ENCODE measurements around the gene PLA2G4A. TPM values are rescaled to one million over a fixed set of nuclear protein-coding genes. Genes with fewer than 3 reads are reported as not detected.

The PLA2G4A gene
- total RNA-seq, 1 experiment from 2014 or later, result 0.39 TPM

- no peak overlapping the region for H3K18ac ChIP-seq (ENCODE audit: insufficient read length, low read depth, low read length)
- no peak overlapping the region for H3K4me3 Mint-ChIP-seq
- no peaks in the 10 kb centered on the region for H3K79me2 ChIP-seq (ENCODE audit: insufficient read depth, low read length)
Measured at GRCh38 chr1:187013582-187014200, 184.9 kb downstream of the PLA2G4A start.

More at GRCh38 chr1:187013582-187014200, 184.9 kb downstream of the PLA2G4A start:
- Histone ChIP-seq H4K91ac (ENCODE audit: insufficient read length, low read depth, low read length) (no peak overlapping the region), H3K23me2 (ENCODE audit: insufficient read length, low read depth, low read length, poor library complexity, severe bottlenecking) (no peaks in the 10 kb centered on the region), H3K14ac (ENCODE audit: insufficient read depth, low read length) (no peak overlapping the region), H2BK5ac (ENCODE audit: insufficient read length, low read length) (no peak overlapping the region), H4K20me1 (ENCODE audit: control insufficient read depth, insufficient read depth, insufficient read length) (no peaks in the 10 kb centered on the region), H4K8ac (replicated peaks; ENCODE audit: insufficient read length, low read depth, low read length) (no peak overlapping the region), H2AK5ac (ENCODE audit: insufficient read length, low read length) (no peak overlapping the region), H3K4me2 (ENCODE audit: insufficient read depth, insufficient read length, low read length) (no peak overlapping the region), H2BK120ac (ENCODE audit: low read depth, low read length, poor library complexity, severe bottlenecking) (no peak overlapping the region), H2BK20ac (ENCODE audit: low read depth, low read length, poor library complexity, severe bottlenecking) (no peak overlapping the region), H3K9ac (ENCODE audit: extremely low read depth, insufficient read length, low read length) (no peak overlapping the region), H4K5ac (ENCODE audit: insufficient read length, low read depth, low read length) (no peak overlapping the region), H3K79me1 (ENCODE audit: insufficient read depth, low read depth, low read length, poor library complexity, severe bottlenecking) (no peaks in the 10 kb centered on the region), H3K4me1 (ENCODE audit: insufficient read depth, low read length) (no peaks in the 10 kb centered on the region), H2BK12ac (ENCODE audit: insufficient read length, low read depth, low read length) (no peak overlapping the region), H3K56ac (ENCODE audit: insufficient read length, low read depth, low read length) (no peak overlapping the region), H3K27ac (ENCODE audit: insufficient read length, low read depth, low read length) (no peak overlapping the region), H3K23ac (ENCODE audit: insufficient read length, low read depth, low read length) (no peak overlapping the region), H2BK15ac (ENCODE audit: low read depth, low read length) (no peak overlapping the region), H2AFZ (ENCODE audit: low read length) (no peak overlapping the region), H3K27me3 (ENCODE audit: insufficient read depth, low read length) (no peaks in the 10 kb centered on the region), H3K9me3 (ENCODE audit: control insufficient read depth, low read depth, low read length) (no peaks in the 10 kb centered on the region), H3K4ac (ENCODE audit: low read depth, low read length) (no peak overlapping the region), H3T11ph (ENCODE audit: low read length) (no peak overlapping the region)
- DNase-seq, result no peak
- H3K27me3 Mint-ChIP-seq (ENCODE audit: low read depth), result no peaks in the 10 kb centered on the region
- peaks cover 13 to 19% of the 10 kb centered on the region in 2 experiments for H3K4me1 Mint-ChIP-seq
- H3K9me3 Mint-ChIP-seq, result peaks cover 8% of the 10 kb centered on the region in 2 experiments
- H3K36me3 Mint-ChIP-seq (ENCODE audit: insufficient read depth in 1 of 3, low read depth in 3 of 3), result peaks cover 2 to 13% (median 4%) of the 10 kb centered on the region in 3 experiments; a peak in 6 of 7 replicates
- TF ChIP-seq CTCF (conservative IDR thresholded peaks at IDR 0.05), result no peak
- no peak overlapping the region for H3K27ac Mint-ChIP-seq
- no CpG with 5 or more reads among the region's 5 CpGs for WGBS (ENCODE audit: extremely low coverage, insufficient read length, low lambda C conversion rate)
